ENCODE results near the gene PDZK1IP1.

GRCh38 chr1:47160716-47161115 is 29.1 kb downstream of the PDZK1IP1 start:
- TF ChIP-seq CTCF (optimal IDR thresholded peaks at IDR 0.05 in 1 of 3, IDR thresholded peaks at IDR 0.05 in 1 of 3, conservative IDR thresholded peaks at IDR 0.05 in 1 of 3; ENCODE audit: extremely low read depth in 1 of 3, insufficient read depth in 2 of 3, low read length in 3 of 3) (no peak), EZH2 (IDR thresholded peaks at IDR 0.05; ENCODE audit: low read length) (no peak)
